Thyroid gland (tissue), 4 donors: ENCODE measurements around the gene MAGI3.

Experiments
- CTCF ChIP-seq, 6 experiments: fragments of 200-600 bp in 3 of 6; fragments of 450-650 bp in 3 of 6; sonication (generic) in 3 of 6; IDR thresholded peaks; one replicate each; pipeline ENCODE4 v1.5.1; 2016 to 2019; ENCODE audit warnings: antibody characterized with exemption in 6 of 6, mild to moderate bottlenecking in 2 of 6, inconsistent platforms in 1 of 6, moderate library complexity in 1 of 6
- POLR2A ChIP-seq, 2 donors: fragments of 450-650 bp; IDR thresholded peaks; one replicate each; pipeline ENCODE4 v1.6.1; 2017; ENCODE audit warnings: antibody characterized with exemption in 2 of 2, mild to moderate bottlenecking in 2 of 2, moderate library complexity in 1 of 2

DNA sequence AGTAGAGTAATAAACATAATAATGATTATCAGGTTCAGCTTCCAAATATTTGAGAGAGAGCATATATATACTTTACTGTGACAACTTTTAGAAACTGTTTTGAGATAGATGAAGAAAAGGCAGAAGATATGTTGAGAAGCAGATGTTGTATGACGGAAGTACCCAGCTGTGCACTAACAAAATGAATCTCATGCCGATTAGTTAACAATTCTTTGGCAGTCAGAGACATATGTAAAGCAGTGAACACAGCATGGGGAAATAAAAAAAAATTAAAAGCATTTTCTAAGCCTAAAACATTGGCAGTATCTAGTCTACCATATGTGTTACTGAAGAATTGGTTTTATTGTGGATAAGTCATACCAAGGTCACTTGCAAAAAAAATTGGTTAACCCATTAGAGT is 51.8 kb downstream of the MAGI3 start:
- TF ChIP-seq POLR2A (IDR thresholded peaks at IDR 0.05) (no peak), CTCF (IDR thresholded peaks at IDR 0.05) (no peak)
